B cell (primary cell): ENCODE results near the gene THSD7B. TPM values are rescaled to one million over a fixed set of nuclear protein-coding genes. Genes with fewer than 3 reads are reported as not detected.

Experiments
- ATAC-seq: fragments of 200-7000 bp; cut with Tn5 transposase; one replicate; pipeline ENCODE4 v1.10.0; 2021; ENCODE audit warnings: low read depth, mild to moderate bottlenecking, moderate number of reproducible peaks, moderate library complexity
- CTCF ChIA-PET: fragments of 350-600 bp; sonication (Branson Sonifier 250); formaldehyde crosslinking; loops from one replicate; lab custom pipeline; 2021; ENCODE audit warnings: antibody characterized with exemption, inconsistent platforms; lab: Charles Lee
- POLR2A ChIA-PET: fragments of 350-600 bp; sonication (Branson Sonifier 250); formaldehyde crosslinking; loops from one replicate; lab custom pipeline; 2021; ENCODE audit warnings: antibody characterized with exemption; lab: Charles Lee
- DNase-seq: peaks from one replicate; pipeline ENCODE4 v3.0.0; 2013
- H2AFZ ChIP-seq: 2 replicates; pipeline ENCODE4 v1.6.1; 2012; ENCODE audit warnings: mild to moderate bottlenecking, low read depth, low read length; ENCODE audit not compliant: insufficient read depth, poor library complexity, severe bottlenecking
- H3K27ac ChIP-seq, 2 donors: 1 replicate in 1 of 2; 2 replicates in 1 of 2; pipeline ENCODE4 v1.5.1; 2012 to 2013; ENCODE audit warnings: low read length in 2 of 2, mild to moderate bottlenecking in 2 of 2, moderate library complexity in 1 of 2
- H3K27me3 ChIP-seq, 4 experiments: fragments of 200-600 bp in 1 of 4; sonication (generic) in 1 of 4; replicated peaks in 1 of 4; 1 replicate in 2 of 4; 2 replicates in 2 of 4; pipeline versions ENCODE4 v1.6.1 to v1.7.0; 2013 to 2016; ENCODE audit warnings: low read length in 3 of 4, mild to moderate bottlenecking in 2 of 4, mixed read lengths in 1 of 4, moderate library complexity in 1 of 4; ENCODE audit not compliant: insufficient read depth in 4 of 4, control insufficient read depth in 3 of 4; ENCODE audit errors: control extremely low read depth in 1 of 4
- H3K36me3 ChIP-seq, 2 experiments: replicated peaks in 1 of 2; 1 replicate in 1 of 2; 2 replicates in 1 of 2; pipeline versions ENCODE4 v1.6.1 to v1.7.1; 2013; ENCODE audit warnings: low read length in 1 of 2; ENCODE audit not compliant: insufficient read depth in 2 of 2, control insufficient read depth in 1 of 2; ENCODE audit errors: control extremely low read depth in 1 of 2, extremely low read depth in 1 of 2
- H3K4me1 ChIP-seq, 2 donors: fragments of 200-600 bp in 1 of 2; sonication (generic) in 1 of 2; 1 replicate in 1 of 2; 2 replicates in 1 of 2; pipeline versions ENCODE4 v1.5.1 to v1.6.1; 2013 to 2017; ENCODE audit warnings: low read length in 2 of 2; ENCODE audit not compliant: control insufficient read depth in 2 of 2, insufficient read depth in 2 of 2
- H3K4me2 ChIP-seq: replicated peaks from 2 replicates; pipeline ENCODE3; 2012; ENCODE audit warnings: mild to moderate bottlenecking, low read depth, low read length; ENCODE audit not compliant: poor library complexity, severe bottlenecking
- H3K4me3 ChIP-seq, 5 experiments: fragments of 200-600 bp in 1 of 5; sonication (generic) in 1 of 5; 1 replicate in 3 of 5; 2 replicates in 2 of 5; pipeline versions ENCODE4 v1.5.1 to v1.7.0; 2011 to 2016; ENCODE audit warnings: low read length in 4 of 5, mild to moderate bottlenecking in 4 of 5, low read depth in 2 of 5, control low read depth in 1 of 5, moderate library complexity in 1 of 5; ENCODE audit not compliant: insufficient read depth in 1 of 5; ENCODE audit errors: control extremely low read depth in 1 of 5, extremely low read depth in 1 of 5
- H3K79me2 ChIP-seq: fragments of 200-600 bp; sonication (generic); one replicate; pipeline ENCODE4 v1.6.0; 2016; ENCODE audit warnings: low read length; ENCODE audit not compliant: control insufficient read depth, insufficient read depth
- H3K9ac ChIP-seq: fragments of 200-600 bp; sonication (generic); 2 replicates; pipeline ENCODE4 v1.6.1; 2017; ENCODE audit warnings: mild to moderate bottlenecking, low read length, moderate library complexity
- H3K9me3 ChIP-seq, 3 donors: one replicate each; pipeline versions ENCODE4 v1.6.1 to v1.7.1; 2013; ENCODE audit warnings: low read length in 2 of 3; ENCODE audit not compliant: control insufficient read depth in 2 of 3, insufficient read depth in 1 of 3; ENCODE audit errors: control extremely low read depth in 1 of 3
- H4K20me1 ChIP-seq: 2 replicates; pipeline ENCODE4 v1.6.0; 2012; ENCODE audit warnings: mild to moderate bottlenecking, low read length; ENCODE audit not compliant: insufficient read depth, control insufficient read depth, poor library complexity, severe bottlenecking
- H3K27ac Mint-ChIP-seq: one replicate; pipeline ENCODE4 v1.8.0; 2021; ENCODE audit warnings: mixed read lengths
- H3K27me3 Mint-ChIP-seq: one replicate; pipeline ENCODE4 v1.8.0; 2021; ENCODE audit warnings: mixed read lengths
- H3K4me1 Mint-ChIP-seq: one replicate; pipeline ENCODE4 v1.8.0; 2021; ENCODE audit warnings: mixed read lengths
- H3K4me3 Mint-ChIP-seq: one replicate; pipeline ENCODE4 v1.8.0; 2021; ENCODE audit warnings: mixed read lengths
- H3K9me3 Mint-ChIP-seq: one replicate; pipeline ENCODE4 v1.8.0; 2022; ENCODE audit warnings: mixed read lengths; ENCODE audit not compliant: insufficient read depth
- EZH2 ChIP-seq: IDR thresholded peaks from 2 replicates; pipeline ENCODE4 v1.6.1; 2012; ENCODE audit warnings: borderline replicate concordance, low read depth, mild to moderate bottlenecking, moderate library complexity, low read length; ENCODE audit not compliant: insufficient read depth, poor library complexity, severe bottlenecking
- WGBS: methylation state at CpG from one replicate; pipeline ENCODE4 v1.1.5; 2013; ENCODE audit warnings: missing lambda C conversion rate; ENCODE audit not compliant: insufficient coverage; 5-methylcytosine and 5-hydroxymethylcytosine counted together
- intact Hi-C: fragments of 100-400 bp; cut with micrococcal nuclease; formaldehyde crosslinking; loops from one replicate; pipeline ENCODE4 v1.10.0; 2022
- polyA plus RNA-seq: library from polyadenylated mRNA; depleted of rRNA; stranded (reverse); fragments of >200 nt; gene quantifications from 2 replicates; pipeline ENCODE4 v1.2.3, GENCODE V29; 2012
- total RNA-seq, 2 donors: library from RNA; stranded (reverse); fragments of 120-200 nt in 1 of 2; gene quantifications; 1 replicate in 1 of 2; 2 replicates in 1 of 2; pipeline versions ENCODE4 v1.2.3 to v1.2.4, GENCODE V29; 2013 to 2022
- TF ChIP-seq, protein P1 (sequence below): fragments of 200-600 bp; IDR thresholded peaks from one replicate; pipeline ENCODE4 v1.8.0; 2022; ENCODE audit warnings: antibody characterized with exemption, mild to moderate bottlenecking

THSD7B gene
- total and polyA plus RNA-seq, 2 donors (not counting 1 experiment from before 2014, with no cell fraction given), result 0.76 TPM; not detected in 1

DNA sequence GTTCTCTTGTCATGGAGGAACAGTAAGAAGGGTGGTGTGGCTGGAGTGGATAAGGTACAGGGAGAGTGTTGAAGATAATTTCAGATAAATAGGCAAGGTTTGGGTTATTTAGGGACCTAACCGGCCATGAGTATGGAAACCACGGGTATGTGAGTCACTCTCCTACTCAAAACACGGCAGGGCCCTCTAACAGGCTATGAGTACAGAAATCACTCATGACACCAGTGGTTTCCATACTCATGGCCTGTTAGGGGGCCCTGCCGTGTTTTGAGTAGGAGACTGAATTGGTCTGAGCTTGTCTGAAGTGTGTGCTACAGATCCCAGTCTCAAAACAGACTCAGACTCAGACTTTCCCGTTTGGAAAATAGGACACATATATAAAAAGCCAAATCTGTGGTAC lies 770.6 kb downstream of the THSD7B start:
- ATAC-seq (no peak), DNase-seq (no peak)
- H3K4me2 ChIP-seq, result no peak overlapping the region
- intact Hi-C loops, result no loop called here
- H3K9me3 Mint-ChIP-seq, result no peaks in the 10 kb centered on the region
- H3K4me3 Mint-ChIP-seq, result no peak overlapping the region
- H3K27ac ChIP-seq, result no peak overlapping the region
- no CpG with 5 or more reads among the region's 5 CpGs for WGBS
- H3K4me1 Mint-ChIP-seq, result no peaks in the 10 kb centered on the region
- H3K27me3 Mint-ChIP-seq, result no peaks in the 10 kb centered on the region
- no peaks in the 10 kb centered on the region for H3K4me1 ChIP-seq
- no peaks in the 10 kb centered on the region for H3K36me3 ChIP-seq
- H3K27me3 ChIP-seq, result no peaks in the 10 kb centered on the region
- H3K9me3 ChIP-seq, result peaks cover 0 to 2% (median 0%) of the 10 kb centered on the region in 3 donors
- no peaks in the 10 kb centered on the region for H3K79me2 ChIP-seq
- no peak overlapping the region for H3K27ac Mint-ChIP-seq
- POLR2A ChIA-PET, result no interaction called here
- TF ChIP-seq EZH2, result no peak
- TF ChIP-seq, protein P1, sequence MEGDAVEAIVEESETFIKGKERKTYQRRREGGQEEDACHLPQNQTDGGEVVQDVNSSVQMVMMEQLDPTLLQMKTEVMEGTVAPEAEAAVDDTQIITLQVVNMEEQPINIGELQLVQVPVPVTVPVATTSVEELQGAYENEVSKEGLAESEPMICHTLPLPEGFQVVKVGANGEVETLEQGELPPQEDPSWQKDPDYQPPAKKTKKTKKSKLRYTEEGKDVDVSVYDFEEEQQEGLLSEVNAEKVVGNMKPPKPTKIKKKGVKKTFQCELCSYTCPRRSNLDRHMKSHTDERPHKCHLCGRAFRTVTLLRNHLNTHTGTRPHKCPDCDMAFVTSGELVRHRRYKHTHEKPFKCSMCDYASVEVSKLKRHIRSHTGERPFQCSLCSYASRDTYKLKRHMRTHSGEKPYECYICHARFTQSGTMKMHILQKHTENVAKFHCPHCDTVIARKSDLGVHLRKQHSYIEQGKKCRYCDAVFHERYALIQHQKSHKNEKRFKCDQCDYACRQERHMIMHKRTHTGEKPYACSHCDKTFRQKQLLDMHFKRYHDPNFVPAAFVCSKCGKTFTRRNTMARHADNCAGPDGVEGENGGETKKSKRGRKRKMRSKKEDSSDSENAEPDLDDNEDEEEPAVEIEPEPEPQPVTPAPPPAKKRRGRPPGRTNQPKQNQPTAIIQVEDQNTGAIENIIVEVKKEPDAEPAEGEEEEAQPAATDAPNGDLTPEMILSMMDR, result no peak
- H3K4me3 ChIP-seq, result no peak overlapping the region
- CTCF ChIA-PET, result no interaction called here
- no peaks in the 10 kb centered on the region for H4K20me1 ChIP-seq
- no peak overlapping the region for H3K9ac ChIP-seq
- H2AFZ ChIP-seq, result no peak overlapping the region

DNA sequence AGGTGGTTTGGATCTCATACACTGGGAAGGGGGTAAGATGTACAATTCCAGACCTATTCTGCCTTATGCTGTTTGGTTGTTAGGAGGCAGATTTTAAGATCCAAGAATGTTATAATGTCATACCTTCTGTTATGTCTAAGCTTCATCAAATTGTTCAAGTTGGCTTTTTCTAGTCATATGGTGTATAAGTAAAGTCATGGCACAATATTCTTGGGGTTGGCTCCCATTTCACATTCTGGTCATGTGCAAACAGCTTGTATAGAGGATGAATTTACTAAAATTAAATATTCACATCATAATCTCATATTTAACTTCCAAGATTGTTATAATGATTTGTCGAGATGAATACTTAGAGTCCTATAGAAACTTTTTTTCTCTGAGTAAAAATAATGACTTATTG lies 774.0 kb downstream of the THSD7B start:
- no peaks in the 10 kb centered on the region for H3K79me2 ChIP-seq
- peaks cover 0 to 2% (median 0%) of the 10 kb centered on the region in 3 donors for H3K9me3 ChIP-seq
- H3K4me3 ChIP-seq, result no peak overlapping the region
- H3K4me2 ChIP-seq, result no peak overlapping the region
- TF ChIP-seq EZH2, result no peak
- TF ChIP-seq, protein P1, result no peak
- H3K4me3 Mint-ChIP-seq, result no peak overlapping the region
- no peaks in the 10 kb centered on the region for H3K4me1 ChIP-seq
- CTCF ChIA-PET, result no interaction called here
- POLR2A ChIA-PET, result no interaction called here
- intact Hi-C loops, result no loop called here
- ATAC-seq (no peak), DNase-seq (no peak)
- no peak overlapping the region for H3K27ac ChIP-seq
- H3K27ac Mint-ChIP-seq, result no peak overlapping the region
- H3K27me3 Mint-ChIP-seq, result no peaks in the 10 kb centered on the region
- WGBS, result no CpG with 5 or more reads among the region's 1 CpG
- no peaks in the 10 kb centered on the region for H3K9me3 Mint-ChIP-seq
- no peaks in the 10 kb centered on the region for H4K20me1 ChIP-seq
- no peaks in the 10 kb centered on the region for H3K4me1 Mint-ChIP-seq
- no peaks in the 10 kb centered on the region for H3K36me3 ChIP-seq
- H2AFZ ChIP-seq, result no peak overlapping the region
- H3K27me3 ChIP-seq, result no peaks in the 10 kb centered on the region
- no peak overlapping the region for H3K9ac ChIP-seq
